H1 (cell line): ENCODE results near the gene MPST. TPM values are rescaled to one million over a fixed set of nuclear protein-coding genes. Genes with fewer than 3 reads are reported as not detected.

ENCODE experiments used
- CTCF ChIA-PET: fragments of 300-600 bp; sonication (Branson Sonifier 250); formaldehyde crosslinking; loops from one replicate; lab custom pipeline; 2021; ENCODE audit not compliant: partially characterized antibody; lab: Charles Lee
- POLR2A ChIA-PET: fragments of 300-600 bp; sonication (Branson Sonifier 250); formaldehyde crosslinking; loops from one replicate; lab custom pipeline; 2021; ENCODE audit warnings: inconsistent platforms; ENCODE audit not compliant: partially characterized antibody; lab: Charles Lee
- DNase-seq, 2 experiments: peaks; one replicate each; pipeline versions ENCODE4 v3.0.0 to v3.0.0-alpha.2; 2010 to 2022; ENCODE audit warnings: low spot score in 2 of 2, low read depth in 1 of 2, mixed read lengths in 1 of 2
- FAIRE-seq: peaks from 2 replicates; lab custom pipeline; 2011; peaks lifted over from hg19 to GRCh38; lab: Jason Lieb, UNC
- H2AFZ ChIP-seq: 2 replicates; pipeline ENCODE4 v1.8.1; 2012; ENCODE audit warnings: low read length, inconsistent platforms
- H2AK5ac ChIP-seq: 2 replicates; pipeline ENCODE4 v1.6.1; 2013; ENCODE audit warnings: low read depth, low read length
- H2BK120ac ChIP-seq: replicated peaks from 2 replicates; pipeline ENCODE3; 2013; ENCODE audit warnings: low read depth, low read length, inconsistent platforms
- H2BK12ac ChIP-seq: 2 replicates; pipeline ENCODE4 v1.6.1; 2013; ENCODE audit warnings: low read depth, low read length
- H2BK15ac ChIP-seq: 2 replicates; pipeline ENCODE4 v1.6.1; 2013; ENCODE audit warnings: low read length
- H2BK20ac ChIP-seq: 2 replicates; pipeline ENCODE4 v1.6.1; 2013; ENCODE audit warnings: low read length
- H2BK5ac ChIP-seq: 2 replicates; pipeline ENCODE4 v1.6.1; 2013; ENCODE audit warnings: low read depth, low read length
- H3K14ac ChIP-seq: 2 replicates; pipeline ENCODE4 v1.6.1; 2013; ENCODE audit warnings: inconsistent platforms; ENCODE audit not compliant: insufficient read length
- H3K18ac ChIP-seq: 2 replicates; pipeline ENCODE4 v1.6.1; 2013; ENCODE audit warnings: low read length; ENCODE audit errors: extremely low read depth
- H3K23ac ChIP-seq: 2 replicates; pipeline ENCODE4 v1.6.1; 2013; ENCODE audit warnings: inconsistent platforms; ENCODE audit not compliant: insufficient read length
- H3K23me2 ChIP-seq: 2 replicates; pipeline ENCODE4 v1.6.1; 2013; ENCODE audit warnings: low read depth, low read length
- H3K27ac ChIP-seq: 2 replicates; pipeline ENCODE4 v1.6.1; 2011; ENCODE audit warnings: low read depth, low read length, inconsistent platforms
- H3K27me3 ChIP-seq, 4 experiments: replicated peaks in 1 of 4; 1 replicate in 1 of 4; 2 replicates in 3 of 4; pipeline versions ENCODE4 v1.6.1 to v1.8.1; 2011 to 2013; ENCODE audit warnings: low read length in 3 of 4, mild to moderate bottlenecking in 3 of 4, inconsistent platforms in 2 of 4, mixed read lengths in 2 of 4, moderate library complexity in 1 of 4; ENCODE audit not compliant: control insufficient read depth in 3 of 4, insufficient read depth in 3 of 4; ENCODE audit errors: extremely low read depth in 1 of 4
- H3K36me3 ChIP-seq, 4 experiments: 2 replicates each; pipeline versions ENCODE4 v1.6.1 to v1.8.1; 2011 to 2013; ENCODE audit warnings: mild to moderate bottlenecking in 4 of 4, low read length in 3 of 4, moderate library complexity in 2 of 4, control low read depth in 1 of 4, inconsistent platforms in 1 of 4; ENCODE audit not compliant: insufficient read depth in 4 of 4, control insufficient read depth in 2 of 4
- H3K4ac ChIP-seq: replicated peaks from 2 replicates; pipeline ENCODE3; 2013; ENCODE audit warnings: low read length, low read depth, mixed read lengths, inconsistent platforms; ENCODE audit not compliant: insufficient read length
- H3K4me1 ChIP-seq, 4 experiments: replicated peaks in 1 of 4; 1 replicate in 1 of 4; 2 replicates in 3 of 4; pipeline versions ENCODE4 v1.6.1 to v1.8.1; 2011 to 2013; ENCODE audit warnings: low read length in 3 of 4, inconsistent platforms in 2 of 4, mixed read lengths in 1 of 4; ENCODE audit not compliant: insufficient read depth in 4 of 4, control insufficient read depth in 3 of 4
- H3K4me2 ChIP-seq, 2 experiments: 2 replicates each; pipeline versions ENCODE4 v1.6.1 to v1.8.1; 2011 to 2013; ENCODE audit warnings: low read depth in 2 of 2, low read length in 2 of 2, control low read depth in 1 of 2, inconsistent platforms in 1 of 2, mild to moderate bottlenecking in 1 of 2; ENCODE audit not compliant: insufficient read depth in 1 of 2
- H3K4me3 ChIP-seq, 4 experiments: fragments of 200-600, 300-600 bp in 1 of 4; sonication (generic), shearing (Covaris generic), sonication (Bioruptor Twin) in 1 of 4; 2 replicates each; pipeline versions ENCODE4 v1.5.1 to v1.8.1; 2011 to 2016; ENCODE audit warnings: low read length in 4 of 4, low read depth in 3 of 4, control low read depth in 2 of 4, inconsistent platforms in 2 of 4, mild to moderate bottlenecking in 2 of 4, mixed read lengths in 1 of 4, moderate library complexity in 1 of 4; ENCODE audit not compliant: insufficient read depth in 2 of 4; ENCODE audit errors: extremely low read depth in 1 of 4
- H3K56ac ChIP-seq: replicated peaks from 2 replicates; pipeline ENCODE3; 2013; ENCODE audit warnings: low read depth, mild to moderate bottlenecking, mixed read lengths, low read length, inconsistent platforms; ENCODE audit not compliant: insufficient read length
- H3K79me1 ChIP-seq: 2 replicates; pipeline ENCODE4 v1.6.1; 2013; ENCODE audit warnings: low read depth, low read length, control low read depth
- H3K79me2 ChIP-seq, 2 experiments: 2 replicates each; pipeline versions ENCODE4 v1.6.1 to v1.8.1; 2012 to 2013; ENCODE audit warnings: low read length in 2 of 2, mild to moderate bottlenecking in 2 of 2, inconsistent platforms in 1 of 2; ENCODE audit not compliant: insufficient read depth in 2 of 2, control insufficient read depth in 1 of 2
- H3K9ac ChIP-seq, 4 experiments: replicated peaks in 1 of 4; 1 replicate in 1 of 4; 2 replicates in 3 of 4; pipeline versions ENCODE4 v1.6.1 to v1.8.1; 2011 to 2013; ENCODE audit warnings: low read depth in 3 of 4, low read length in 3 of 4, control low read depth in 2 of 4, mild to moderate bottlenecking in 2 of 4, moderate library complexity in 2 of 4, inconsistent platforms in 1 of 4; ENCODE audit errors: extremely low read depth in 1 of 4
- H3K9me3 ChIP-seq, 2 experiments: 2 replicates each; pipeline versions ENCODE4 v1.6.1 to v1.8.1; 2012 to 2013; ENCODE audit warnings: mild to moderate bottlenecking in 2 of 2, moderate library complexity in 2 of 2, control low read depth in 1 of 2, inconsistent platforms in 1 of 2, low read depth in 1 of 2, low read length in 1 of 2, mixed read lengths in 1 of 2; ENCODE audit not compliant: insufficient read depth in 2 of 2
- H4K20me1 ChIP-seq, 2 experiments: replicated peaks in 1 of 2; 2 replicates each; pipeline versions ENCODE3 to v1.8.1; 2011 to 2013; ENCODE audit warnings: inconsistent platforms in 2 of 2, low read length in 2 of 2, mild to moderate bottlenecking in 1 of 2; ENCODE audit not compliant: insufficient read depth in 2 of 2, control insufficient read depth in 1 of 2
- H4K5ac ChIP-seq: 2 replicates; pipeline ENCODE4 v1.6.1; 2013; ENCODE audit warnings: low read length, low read depth, mixed read lengths, inconsistent platforms; ENCODE audit not compliant: insufficient read length
- H4K8ac ChIP-seq: 2 replicates; pipeline ENCODE4 v1.8.0; 2013; ENCODE audit warnings: mild to moderate bottlenecking, moderate library complexity, low read length, inconsistent platforms; ENCODE audit not compliant: insufficient read depth; ENCODE audit errors: extremely low read depth
- H4K91ac ChIP-seq: replicated peaks from 2 replicates; pipeline ENCODE3; 2013; ENCODE audit warnings: low read length, mixed read lengths, inconsistent platforms; ENCODE audit not compliant: insufficient read length
- TAF7 ChIP-seq: optimal IDR thresholded peaks from 2 replicates; pipeline ENCODE3; 2011; ENCODE audit warnings: low read depth, mild to moderate bottlenecking, inconsistent platforms, low read length, moderate library complexity, borderline replicate concordance
- ZNF274 ChIP-seq: IDR thresholded peaks from 2 replicates; pipeline ENCODE4 v1.7.0; 2012; ENCODE audit warnings: low read length, borderline replicate concordance; ENCODE audit errors: extremely low read depth
- WGBS, 2 experiments: shearing (Covaris generic) in 1 of 2; methylation state at CpG; one replicate each; pipeline versions ENCODE4 v1.1.6 to v1.1.7; 2013 to 2015; ENCODE audit warnings: low lambda C conversion rate in 2 of 2, mixed read lengths in 2 of 2, inconsistent platforms in 1 of 2, low coverage in 1 of 2, missing lambda C conversion rate in 1 of 2; ENCODE audit not compliant: insufficient replicate concordance in 2 of 2, insufficient coverage in 1 of 2, insufficient read length in 1 of 2; ENCODE audit errors: extremely low coverage in 1 of 2, missing lambda C conversion rate in 1 of 2; 5-methylcytosine and 5-hydroxymethylcytosine counted together
- polyA plus RNA-seq, 7 experiments: library from polyadenylated mRNA; depleted of rRNA in 3 of 7; stranded (reverse) in 5 of 7; unstranded in 2 of 7; fragments of >200 nt in 5 of 7; fragments of 200-250 nt in 2 of 7; gene quantifications; 1 replicate in 5 of 7; 2 replicates in 1 of 7; 4 replicates in 1 of 7; pipeline versions ENCODE4 v1.2.1 to v1.2.3, GENCODE V29; 2011 to 2013; ENCODE audit warnings: missing spikeins in 2 of 7, mixed read lengths in 2 of 7
- total RNA-seq: library from RNA; stranded (reverse); fragmentation: NEBNext Ultra II Directional; extraction: Animal tissue kit (Norgen Biotek cat#: 25700); gene quantifications from 2 replicates; pipeline ENCODE4 v1.2.1, GENCODE V29; 2021

MPST gene
- total and polyA plus RNA-seq, 2 of the 8 experiments (the other 6 are each of a cell fraction or from before 2014, with no cell fraction given), result 86.0 to 124 TPM

DNA sequence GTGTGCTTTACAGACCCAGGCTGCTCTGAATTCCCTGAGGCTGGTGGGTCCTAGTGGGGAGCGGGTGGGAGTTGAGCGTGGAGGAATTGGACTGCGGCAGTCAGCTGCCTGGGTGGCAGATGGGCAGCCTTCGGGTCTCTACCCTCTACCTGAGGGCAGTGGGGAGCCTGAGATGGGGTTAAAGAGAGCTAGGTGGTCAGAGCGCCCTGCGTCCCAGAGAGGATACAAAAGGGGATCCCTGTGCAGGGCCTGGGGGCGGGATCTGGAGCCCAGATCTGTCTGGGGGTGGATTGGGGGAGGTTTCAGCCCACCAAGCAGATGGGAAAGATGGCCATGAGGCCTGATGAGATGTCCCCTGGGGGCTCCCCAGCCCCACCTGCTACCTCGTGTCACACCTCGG lies 50.2 kb downstream of the MPST start:
- no peak overlapping the region for H4K5ac ChIP-seq
- H3K4me3 ChIP-seq, result no peak overlapping the region
- no peak overlapping the region for H2BK15ac ChIP-seq
- H3K14ac ChIP-seq, result no peak overlapping the region
- peaks cover 2 to 12% (median 5%) of the 10 kb centered on the region in 4 experiments; a peak in 4 of 7 replicates for H3K4me1 ChIP-seq
- H3K27me3 ChIP-seq, result peaks cover 14 to 66% (median 59%) of the 10 kb centered on the region in 4 experiments
- H3K4me2 ChIP-seq, result peak overlapping the region in 1 of 2 experiments; percentile 49; a peak in 2 of 4 replicates
- H3K23me2 ChIP-seq, result peaks cover 19% of the 10 kb centered on the region; the same call in 1 of the 2 replicates
- no peak overlapping the region for H4K91ac ChIP-seq
- H3K56ac ChIP-seq, result no peak overlapping the region
- CTCF ChIA-PET, result interaction anchor here (1.0 to 1.8 kb wide), 4 partner anchors 9 to 128 kb away, joined by 4 to 9 read pairs (median 5); no protein-coding TSS in a partner anchor
- H3K27ac ChIP-seq, result no peak overlapping the region
- peaks cover 0 to 3% of the 10 kb centered on the region in 2 experiments; a peak in 2 of 4 replicates for H3K9me3 ChIP-seq
- H3K9ac ChIP-seq, result no peak overlapping the region
- H2AFZ ChIP-seq, result no peak overlapping the region
- no peak overlapping the region for H2BK120ac ChIP-seq
- 68% methylated on average over 6 of the region's 9 CpGs; no CpG with 5 or more reads in 1 of the 2 experiments for WGBS, 2 experiments
- no peak overlapping the region for H2AK5ac ChIP-seq
- no peak overlapping the region for H2BK20ac ChIP-seq
- no peak overlapping the region for H3K18ac ChIP-seq
- FAIRE-seq (no peak), DNase-seq (no peak)
- no peak overlapping the region for H4K8ac ChIP-seq
- no peak overlapping the region for H3K23ac ChIP-seq
- POLR2A ChIA-PET, result interaction anchor here (0.9 to 1.8 kb wide), 3 partner anchors 10 to 114 kb away, joined by 3 to 4 read pairs (median 4); no protein-coding TSS in a partner anchor
- no peaks in the 10 kb centered on the region for H3K79me2 ChIP-seq
- no peaks in the 10 kb centered on the region for H3K36me3 ChIP-seq
- H4K20me1 ChIP-seq, result peaks cover 0 to 15% of the 10 kb centered on the region in 2 experiments
- no peak overlapping the region for H3K4ac ChIP-seq
- H3K79me1 ChIP-seq, result no peaks in the 10 kb centered on the region
- 0 out of 2 replicates have a peak overlapping the region, but pooled peaks have one; percentile 39 for H2BK12ac ChIP-seq
- no peak overlapping the region for H2BK5ac ChIP-seq
- no peak for TF ChIP-seq TAF7
- no peak for TF ChIP-seq ZNF274
